Upper lobe of left lung (tissue), 6 donors: Measurements from ENCODE around the gene FHIT. TPM values are rescaled to one million over a fixed set of nuclear protein-coding genes. Genes with fewer than 3 reads are reported as not detected.
A peak's percentile ranks its signal among the peaks of the same experiment; 100 is the strongest.

Experiments used
- ATAC-seq, 2 donors: fragments of 200-7000 bp; cut with Tn5 transposase; one replicate each; pipeline ENCODE4 v1.9.1; 2022; ENCODE audit warnings: mild to moderate bottlenecking in 2 of 2, moderate library complexity in 2 of 2; ENCODE audit not compliant: low FRiP score in 2 of 2
- DNase-seq, 2 donors: peaks; one replicate each; pipeline ENCODE4 v3.0.0-alpha.2; 2019 to 2020
- H3K27ac ChIP-seq, 4 donors: fragments of 200-600 bp; sonication (generic); one replicate each; pipeline ENCODE4 v1.5.1; 2016 to 2019
- H3K27me3 ChIP-seq, 4 donors: fragments of 200-600 bp; sonication (generic); one replicate each; pipeline ENCODE4 v1.5.1; 2017 to 2019
- H3K36me3 ChIP-seq, 4 donors: fragments of 200-600 bp; sonication (generic); one replicate each; pipeline ENCODE4 v1.5.1; 2016 to 2019
- H3K4me1 ChIP-seq, 4 donors: fragments of 200-600 bp; sonication (generic); one replicate each; pipeline ENCODE4 v1.5.1; 2018 to 2019
- H3K4me3 ChIP-seq, 4 donors: fragments of 200-600 bp; sonication (generic); one replicate each; pipeline ENCODE4 v1.5.1; 2017 to 2019; ENCODE audit warnings: mild to moderate bottlenecking in 2 of 4, moderate library complexity in 1 of 4
- H3K9me3 ChIP-seq, 4 donors: fragments of 200-600 bp; sonication (generic); one replicate each; pipeline ENCODE4 v1.5.1; 2018 to 2019
- EP300 ChIP-seq, 4 donors: sonication (generic); formaldehyde crosslinking; IDR thresholded peaks; one replicate each; pipeline ENCODE4 v1.5.1; 2017; ENCODE audit warnings: antibody characterized with exemption in 4 of 4, control low read depth in 2 of 4
- POLR2A ChIP-seq, 4 donors: fragments of 450-650 bp; IDR thresholded peaks; one replicate each; pipeline ENCODE4 v1.5.1; 2016 to 2017; ENCODE audit warnings: antibody characterized with exemption in 4 of 4, mild to moderate bottlenecking in 2 of 4
- POLR2AphosphoS5 ChIP-seq, 2 donors: sonication (generic); formaldehyde crosslinking; IDR thresholded peaks; one replicate each; pipeline ENCODE4 v1.5.1; 2017; ENCODE audit warnings: antibody characterized with exemption in 2 of 2
- WGBS, 2 donors: methylation state at CpG; one replicate each; pipeline ENCODE4 v1.1.5; 2017 to 2018; 5-methylcytosine and 5-hydroxymethylcytosine counted together
- total RNA-seq, 6 donors: library from RNA; depleted of rRNA in 4 of 6; stranded (reverse); fragments of >200 nt in 4 of 6; gene quantifications; one replicate each; pipeline versions ENCODE4 v1.1.0 to v1.2.1, GENCODE V29; 2016 to 2021
- TF ChIP-seq, protein P1 (sequence below), 6 experiments: fragments of 450-650 bp in 4 of 6; fragments of 200-600 bp in 2 of 6; sonication (generic) in 2 of 6; IDR thresholded peaks; one replicate each; pipeline ENCODE4 v1.5.1; 2016 to 2019; ENCODE audit warnings: antibody characterized with exemption in 6 of 6
- donor health status: DM: no; HTN: no; CAD: no; lungs with moderate emphysema.
- donor health status: DM: no; HTN: yes; CAD: no; lungs with severe emphysema.

The FHIT gene
- total RNA-seq, 6 donors from 2014 or later, result 6.8 to 56.6 (median 11.1) TPM

- no peaks in the 10 kb centered on the region for H3K4me1 ChIP-seq
- H3K4me3 ChIP-seq, result no peak overlapping the region
- DNase-seq (no peak), ATAC-seq (peak in 1 of 2 donors; percentile 32)
- no peaks in the 10 kb centered on the region for H3K36me3 ChIP-seq
- no peaks in the 10 kb centered on the region for H3K27me3 ChIP-seq
- H3K27ac ChIP-seq, result no peak overlapping the region
- TF ChIP-seq POLR2AphosphoS5 (IDR thresholded peaks at IDR 0.05), result no peak
- TF ChIP-seq POLR2A (IDR thresholded peaks at IDR 0.05), result no peak
- TF ChIP-seq, protein P1, sequence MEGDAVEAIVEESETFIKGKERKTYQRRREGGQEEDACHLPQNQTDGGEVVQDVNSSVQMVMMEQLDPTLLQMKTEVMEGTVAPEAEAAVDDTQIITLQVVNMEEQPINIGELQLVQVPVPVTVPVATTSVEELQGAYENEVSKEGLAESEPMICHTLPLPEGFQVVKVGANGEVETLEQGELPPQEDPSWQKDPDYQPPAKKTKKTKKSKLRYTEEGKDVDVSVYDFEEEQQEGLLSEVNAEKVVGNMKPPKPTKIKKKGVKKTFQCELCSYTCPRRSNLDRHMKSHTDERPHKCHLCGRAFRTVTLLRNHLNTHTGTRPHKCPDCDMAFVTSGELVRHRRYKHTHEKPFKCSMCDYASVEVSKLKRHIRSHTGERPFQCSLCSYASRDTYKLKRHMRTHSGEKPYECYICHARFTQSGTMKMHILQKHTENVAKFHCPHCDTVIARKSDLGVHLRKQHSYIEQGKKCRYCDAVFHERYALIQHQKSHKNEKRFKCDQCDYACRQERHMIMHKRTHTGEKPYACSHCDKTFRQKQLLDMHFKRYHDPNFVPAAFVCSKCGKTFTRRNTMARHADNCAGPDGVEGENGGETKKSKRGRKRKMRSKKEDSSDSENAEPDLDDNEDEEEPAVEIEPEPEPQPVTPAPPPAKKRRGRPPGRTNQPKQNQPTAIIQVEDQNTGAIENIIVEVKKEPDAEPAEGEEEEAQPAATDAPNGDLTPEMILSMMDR (IDR thresholded peaks at IDR 0.05), result no peak
- TF ChIP-seq EP300 (IDR thresholded peaks at IDR 0.05), result no peak
- no peaks in the 10 kb centered on the region for H3K9me3 ChIP-seq
- 69 to 71% methylated on average over 4 of the region's 4 CpGs for WGBS, 2 donors
These were observed 394.8 kb downstream of the FHIT start for GRCh38 chr3:60856257-60857046.

GRCh38 chr3:60855250-60855649 is 396.0 kb downstream of the FHIT start:
- no peaks in the 10 kb centered on the region for H3K36me3 ChIP-seq
- H3K9me3 ChIP-seq, result no peaks in the 10 kb centered on the region
- peak in 1 of 2 donors; percentile 34 for DNase-seq
- no peak for TF ChIP-seq EP300 (IDR thresholded peaks at IDR 0.05)
- no peak for TF ChIP-seq POLR2AphosphoS5 (IDR thresholded peaks at IDR 0.05)
- TF ChIP-seq, protein P1 (IDR thresholded peaks at IDR 0.05), result no peak
- TF ChIP-seq POLR2A (IDR thresholded peaks at IDR 0.05), result no peak
- H3K4me3 ChIP-seq, result no peak overlapping the region
- H3K27me3 ChIP-seq, result no peaks in the 10 kb centered on the region
- ATAC-seq, result peak in 1 of 2 donors; percentile 66
- no peaks in the 10 kb centered on the region for H3K4me1 ChIP-seq
- WGBS, 2 donors, result 75 to 85% methylated on average over 2 of the region's 2 CpGs
- H3K27ac ChIP-seq, result peak overlapping the region in 1 of 4 donors; percentile 65

- DNase-seq, result no peak
- no peaks in the 10 kb centered on the region for H3K27me3 ChIP-seq
- ATAC-seq, result peak in 1 of 2 donors; percentile 60
- 71 to 78% methylated on average over 1 of the region's 1 CpG for WGBS, 2 donors
- no peak overlapping the region for H3K4me3 ChIP-seq
- TF ChIP-seq, protein P1 (IDR thresholded peaks at IDR 0.05), result no peak
- no peak for TF ChIP-seq POLR2AphosphoS5 (IDR thresholded peaks at IDR 0.05)
- TF ChIP-seq EP300 (IDR thresholded peaks at IDR 0.05), result no peak
- TF ChIP-seq POLR2A (IDR thresholded peaks at IDR 0.05), result no peak
- H3K27ac ChIP-seq, result peak overlapping the region in 1 of 4 donors; percentile 65
- no peaks in the 10 kb centered on the region for H3K36me3 ChIP-seq
- no peaks in the 10 kb centered on the region for H3K4me1 ChIP-seq
- H3K9me3 ChIP-seq, result no peaks in the 10 kb centered on the region
These were observed 396.5 kb downstream of the FHIT start for GRCh38 chr3:60854791-60855190.

- H3K27me3 ChIP-seq, result no peaks in the 10 kb centered on the region
- WGBS, 2 donors, result 81 to 85% methylated on average over 2 of the region's 2 CpGs
- TF ChIP-seq EP300 (IDR thresholded peaks at IDR 0.05) (no peak), POLR2AphosphoS5 (IDR thresholded peaks at IDR 0.05) (no peak), POLR2A (IDR thresholded peaks at IDR 0.05) (no peak)
- TF ChIP-seq, protein P1 (IDR thresholded peaks at IDR 0.05), result no peak
- ATAC-seq (no peak), DNase-seq (no peak)
- no peaks in the 10 kb centered on the region for H3K4me1 ChIP-seq
- no peak overlapping the region for H3K27ac ChIP-seq
- H3K4me3 ChIP-seq, result no peak overlapping the region
- H3K9me3 ChIP-seq, result no peaks in the 10 kb centered on the region
- H3K36me3 ChIP-seq, result no peaks in the 10 kb centered on the region
These were observed 403.5 kb downstream of the FHIT start for GRCh38 chr3:60847791-60848190.

DNA sequence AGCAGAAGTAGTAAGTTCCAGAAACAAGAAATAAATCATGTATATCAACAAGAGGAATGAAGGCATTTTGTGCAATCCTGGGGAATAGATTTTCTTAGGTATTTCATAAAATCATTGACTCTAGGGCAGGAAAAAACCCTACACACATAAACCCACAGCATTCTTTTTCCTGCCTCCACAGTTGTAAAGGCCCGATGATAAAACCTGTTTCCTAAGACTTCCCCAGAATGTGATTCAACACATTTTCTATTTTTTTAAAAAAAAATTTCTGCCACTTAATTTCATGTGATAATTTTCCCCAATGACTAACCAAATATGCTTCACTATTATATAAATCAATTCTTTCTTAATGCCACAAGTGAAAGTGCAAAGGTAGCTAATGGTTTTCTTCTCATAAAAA is 407.0 kb downstream of the FHIT start:
- Histone ChIP-seq H3K36me3 (no peaks in the 10 kb centered on the region), H3K4me3 (no peak overlapping the region), H3K27ac (no peak overlapping the region), H3K27me3 (no peaks in the 10 kb centered on the region), H3K4me1 (no peaks in the 10 kb centered on the region), H3K9me3 (no peaks in the 10 kb centered on the region)
- TF ChIP-seq POLR2A (IDR thresholded peaks at IDR 0.05), result no peak
- TF ChIP-seq POLR2AphosphoS5 (IDR thresholded peaks at IDR 0.05), result no peak
- TF ChIP-seq, protein P1 (IDR thresholded peaks at IDR 0.05), result no peak
- TF ChIP-seq EP300 (IDR thresholded peaks at IDR 0.05), result no peak
- no peak for DNase-seq
- no peak for ATAC-seq
- 61 to 76% methylated on average over 1 of the region's 1 CpG for WGBS, 2 donors
